Fibroblast of lung (primary cell): ENCODE results near the gene GAD1. TPM values are rescaled to one million over a fixed set of nuclear protein-coding genes. Genes with fewer than 3 reads are reported as not detected.

Experiments used
- DNase-seq, 2 donors: peaks; one replicate each; pipeline versions ENCODE4 v3.0.0 to v3.0.0-alpha.2; 2010; ENCODE audit warnings: low read depth in 2 of 2
- H2AFZ ChIP-seq: 2 replicates; pipeline ENCODE4 v1.5.1; 2012; ENCODE audit warnings: low read length, control low read depth, inconsistent platforms
- H3K27ac ChIP-seq: 2 replicates; pipeline ENCODE4 v1.5.1; 2011; ENCODE audit warnings: low read length, control low read depth; ENCODE audit not compliant: insufficient read depth
- H3K27me3 ChIP-seq: 2 replicates; pipeline ENCODE4 v1.5.1; 2011; ENCODE audit warnings: mild to moderate bottlenecking, low read length; ENCODE audit not compliant: control insufficient read depth, insufficient read depth
- H3K36me3 ChIP-seq: 2 replicates; pipeline ENCODE4 v1.5.1; 2011; ENCODE audit warnings: low read length; ENCODE audit not compliant: control insufficient read depth, insufficient read depth
- H3K4me1 ChIP-seq: 2 replicates; pipeline ENCODE4 v1.5.1; 2011; ENCODE audit warnings: low read length; ENCODE audit not compliant: control insufficient read depth, insufficient read depth; ENCODE audit errors: extremely low read depth
- H3K4me2 ChIP-seq: 2 replicates; pipeline ENCODE4 v1.5.1; 2011; ENCODE audit warnings: low read length, control low read depth; ENCODE audit not compliant: insufficient read depth; ENCODE audit errors: extremely low read depth
- H3K4me3 ChIP-seq, 4 experiments: fragments of 200-600 bp in 1 of 4; sonication (generic) in 1 of 4; replicated peaks in 1 of 4; 2 replicates each; pipeline ENCODE4 v1.5.1; 2011 to 2016; ENCODE audit warnings: low read length in 4 of 4, low read depth in 3 of 4, mild to moderate bottlenecking in 3 of 4, control low read depth in 2 of 4, inconsistent platforms in 1 of 4, mixed read lengths in 1 of 4; ENCODE audit not compliant: insufficient read depth in 1 of 4; ENCODE audit errors: control extremely low read depth in 1 of 4
- H3K79me2 ChIP-seq: 2 replicates; pipeline ENCODE4 v1.5.1; 2012; ENCODE audit warnings: mild to moderate bottlenecking, low read length, inconsistent platforms; ENCODE audit not compliant: control insufficient read depth, insufficient read depth
- H3K9ac ChIP-seq: 2 replicates; pipeline ENCODE4 v1.5.1; 2011; ENCODE audit warnings: mild to moderate bottlenecking, low read length, control low read depth; ENCODE audit not compliant: insufficient read depth
- H3K9me3 ChIP-seq: 2 replicates; pipeline ENCODE4 v1.5.1; 2012; ENCODE audit warnings: low read depth, low read length; ENCODE audit not compliant: control insufficient read depth, insufficient read depth
- H4K20me1 ChIP-seq: 2 replicates; pipeline ENCODE4 v1.5.1; 2011; ENCODE audit warnings: low read length; ENCODE audit not compliant: control insufficient read depth, insufficient read depth; ENCODE audit errors: extremely low read depth
- EZH2 ChIP-seq: IDR thresholded peaks from 2 replicates; pipeline ENCODE4 v1.5.1; 2012; ENCODE audit warnings: low read length, control low read depth, mild to moderate bottlenecking; ENCODE audit errors: missing control alignments
- polyA plus RNA-seq, 2 donors: library from polyadenylated mRNA; depleted of rRNA in 1 of 2; stranded (reverse) in 1 of 2; unstranded in 1 of 2; fragments of >200 nt; gene quantifications; 2 replicates each; pipeline ENCODE4 v1.2.1, GENCODE V29; 2011 to 2012; ENCODE audit warnings: missing spikeins in 1 of 2
- total RNA-seq: library from RNA; depleted of rRNA; stranded (reverse); fragments of >200 nt; gene quantifications from 2 replicates; pipeline ENCODE4 v1.2.1, GENCODE V29; 2014
- TF ChIP-seq, protein P1 (sequence below), 2 donors: IDR thresholded peaks in 1 of 2; conservative IDR thresholded peaks in 1 of 2; 1 replicate in 1 of 2; 2 replicates in 1 of 2; pipeline ENCODE4 v1.5.1; 2011 to 2012; ENCODE audit warnings: low read length in 2 of 2, control low read depth in 1 of 2, inconsistent platforms in 1 of 2, low read depth in 1 of 2, mild to moderate bottlenecking in 1 of 2

GAD1 gene
- total and polyA plus RNA-seq, 2 donors (not counting 1 experiment from before 2014, with no cell fraction given) = 0.12 to 0.33 TPM

DNA sequence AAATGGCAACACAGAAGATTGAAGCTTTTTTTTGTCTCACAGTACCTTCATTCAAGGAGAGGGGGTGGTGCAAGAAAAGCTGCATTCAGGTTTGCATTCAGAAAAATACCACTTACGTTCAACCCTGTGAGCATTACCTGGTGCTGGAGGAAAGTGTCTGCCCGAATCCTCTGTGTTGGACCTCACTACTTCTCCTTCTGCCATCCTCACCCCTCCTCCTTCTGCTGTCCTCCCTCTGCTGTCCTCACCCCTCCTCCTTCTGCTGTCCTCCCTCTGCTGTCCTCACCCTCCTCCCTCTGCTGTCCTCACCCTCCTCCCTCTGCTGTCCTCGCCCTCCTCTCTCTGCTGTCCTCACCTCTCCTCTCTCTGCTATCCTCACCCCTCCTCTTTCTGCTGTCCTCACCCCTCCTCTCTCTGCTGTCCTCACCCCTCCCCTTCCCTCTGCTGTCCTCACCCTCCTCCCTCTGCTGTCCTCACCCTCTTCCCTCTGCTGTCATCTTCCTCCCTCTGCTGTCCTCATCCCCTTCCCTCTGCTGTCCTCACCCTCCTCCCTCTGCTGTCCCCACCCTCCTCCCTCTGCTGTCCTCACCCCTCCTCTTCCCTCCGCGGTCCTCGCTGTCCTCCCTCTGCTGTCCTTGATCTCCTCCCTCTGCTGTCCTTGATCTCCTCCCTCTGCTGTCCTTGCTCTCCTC is 11.3 kb downstream of the GAD1 start:
- no peak for TF ChIP-seq EZH2
- TF ChIP-seq, protein P1, sequence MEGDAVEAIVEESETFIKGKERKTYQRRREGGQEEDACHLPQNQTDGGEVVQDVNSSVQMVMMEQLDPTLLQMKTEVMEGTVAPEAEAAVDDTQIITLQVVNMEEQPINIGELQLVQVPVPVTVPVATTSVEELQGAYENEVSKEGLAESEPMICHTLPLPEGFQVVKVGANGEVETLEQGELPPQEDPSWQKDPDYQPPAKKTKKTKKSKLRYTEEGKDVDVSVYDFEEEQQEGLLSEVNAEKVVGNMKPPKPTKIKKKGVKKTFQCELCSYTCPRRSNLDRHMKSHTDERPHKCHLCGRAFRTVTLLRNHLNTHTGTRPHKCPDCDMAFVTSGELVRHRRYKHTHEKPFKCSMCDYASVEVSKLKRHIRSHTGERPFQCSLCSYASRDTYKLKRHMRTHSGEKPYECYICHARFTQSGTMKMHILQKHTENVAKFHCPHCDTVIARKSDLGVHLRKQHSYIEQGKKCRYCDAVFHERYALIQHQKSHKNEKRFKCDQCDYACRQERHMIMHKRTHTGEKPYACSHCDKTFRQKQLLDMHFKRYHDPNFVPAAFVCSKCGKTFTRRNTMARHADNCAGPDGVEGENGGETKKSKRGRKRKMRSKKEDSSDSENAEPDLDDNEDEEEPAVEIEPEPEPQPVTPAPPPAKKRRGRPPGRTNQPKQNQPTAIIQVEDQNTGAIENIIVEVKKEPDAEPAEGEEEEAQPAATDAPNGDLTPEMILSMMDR (conservative IDR thresholded peaks at IDR 0.05 in 1 of 2, IDR thresholded peaks at IDR 0.05 in 1 of 2; ENCODE audit: low read depth in 1 of 2, low read length in 2 of 2) = no peak
- no peaks in the 10 kb centered on the region for H3K4me1 ChIP-seq
- no peak overlapping the region for H3K4me3 ChIP-seq
- no peaks in the 10 kb centered on the region for H3K36me3 ChIP-seq
- no peaks in the 10 kb centered on the region for H3K9me3 ChIP-seq
- H3K9ac ChIP-seq = no peak overlapping the region
- peaks cover 28% of the 10 kb centered on the region for H3K27me3 ChIP-seq
- no peak for DNase-seq
- H3K4me2 ChIP-seq = no peak overlapping the region
- H4K20me1 ChIP-seq = no peaks in the 10 kb centered on the region
- H3K27ac ChIP-seq = no peak overlapping the region
- H2AFZ ChIP-seq = no peak overlapping the region
- H3K79me2 ChIP-seq = no peaks in the 10 kb centered on the region

DNA sequence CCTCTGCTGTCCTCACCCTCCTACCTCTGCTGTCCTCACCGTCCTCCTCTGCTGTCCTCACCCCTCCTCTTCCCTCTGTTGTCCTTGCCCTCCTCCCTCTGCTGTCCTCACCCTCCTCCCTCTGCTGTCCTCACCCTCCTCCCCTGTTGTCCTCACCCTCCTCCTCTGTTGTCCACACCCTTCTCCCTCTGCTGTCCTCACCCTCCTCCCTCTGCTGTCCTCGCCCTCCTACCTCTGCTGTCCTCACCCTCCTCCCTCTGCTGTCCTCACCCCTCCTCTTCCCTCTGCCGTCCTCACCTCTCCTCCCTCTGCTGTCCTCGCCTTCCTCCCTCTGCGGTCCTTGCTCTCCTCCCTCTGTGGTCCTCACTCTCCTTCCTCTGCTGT is 11.8 kb downstream of the GAD1 start:
- no peak overlapping the region for H3K4me2 ChIP-seq
- TF ChIP-seq, protein P1 (conservative IDR thresholded peaks at IDR 0.05 in 1 of 2, IDR thresholded peaks at IDR 0.05 in 1 of 2; ENCODE audit: low read depth in 1 of 2, low read length in 2 of 2) = no peak
- no peak for TF ChIP-seq EZH2
- H3K4me1 ChIP-seq = no peaks in the 10 kb centered on the region
- H3K79me2 ChIP-seq = no peaks in the 10 kb centered on the region
- H3K36me3 ChIP-seq = no peaks in the 10 kb centered on the region
- no peak overlapping the region for H2AFZ ChIP-seq
- H3K9ac ChIP-seq = no peak overlapping the region
- H4K20me1 ChIP-seq = no peaks in the 10 kb centered on the region
- no peak overlapping the region for H3K4me3 ChIP-seq
- H3K27ac ChIP-seq = no peak overlapping the region
- H3K27me3 ChIP-seq = peaks cover 27% of the 10 kb centered on the region
- no peaks in the 10 kb centered on the region for H3K9me3 ChIP-seq
- DNase-seq = no peak

- DNase-seq = no peak
These were observed 12.3 kb downstream of the GAD1 start for GRCh38 chr2:170829036-170829435.

More at GRCh38 chr2:170829036-170829435, 12.3 kb downstream of the GAD1 start:
- TF ChIP-seq, protein P1 (conservative IDR thresholded peaks at IDR 0.05 in 1 of 2, IDR thresholded peaks at IDR 0.05 in 1 of 2; ENCODE audit: low read depth in 1 of 2, low read length in 2 of 2) = no peak
- TF ChIP-seq EZH2 = no peak
- no peaks in the 10 kb centered on the region for H4K20me1 ChIP-seq
- no peak overlapping the region for H3K9ac ChIP-seq
- no peak overlapping the region for H2AFZ ChIP-seq
- H3K79me2 ChIP-seq = no peaks in the 10 kb centered on the region
- peaks cover 23% of the 10 kb centered on the region for H3K27me3 ChIP-seq
- no peak overlapping the region for H3K4me3 ChIP-seq
- no peak overlapping the region for H3K4me2 ChIP-seq
- H3K9me3 ChIP-seq = no peaks in the 10 kb centered on the region
- no peaks in the 10 kb centered on the region for H3K4me1 ChIP-seq
- H3K36me3 ChIP-seq = no peaks in the 10 kb centered on the region
- no peak overlapping the region for H3K27ac ChIP-seq
